Hepatocyte (in vitro differentiated cells): ENCODE data around the gene ANKRD55. TPM values are rescaled to one million over a fixed set of nuclear protein-coding genes. Genes with fewer than 3 reads are reported as not detected.
"Not testable (repeated sequence)": the region's sequence is repeated elsewhere in the genome, so short reads cannot be mapped to it uniquely, and the experiment has no call there.

Source experiments
- DNase-seq: peaks from one replicate; pipeline ENCODE4 v3.0.0-alpha.2; 2016; ENCODE audit warnings: low spot score
- H2AFZ ChIP-seq: fragments of 200-600 bp; sonication (generic); 2 replicates; pipeline ENCODE4 v1.6.0; 2016; ENCODE audit warnings: antibody characterized with exemption, mild to moderate bottlenecking
- H3K27ac ChIP-seq: fragments of 200-600 bp; sonication (generic); 2 replicates; pipeline ENCODE4 v1.5.1; 2016; ENCODE audit warnings: mild to moderate bottlenecking
- H3K27me3 ChIP-seq: fragments of 200-600 bp; sonication (generic); 2 replicates; pipeline ENCODE4 v1.6.1; 2016
- H3K36me3 ChIP-seq: fragments of 200-600 bp; sonication (generic); replicated peaks from 2 replicates; pipeline ENCODE4 v1.5.1; 2016; ENCODE audit warnings: low read depth; ENCODE audit not compliant: insufficient read depth
- H3K4me1 ChIP-seq: fragments of 200-600 bp; sonication (generic); 2 replicates; pipeline ENCODE4 v1.5.1; 2016; ENCODE audit warnings: mild to moderate bottlenecking, moderate library complexity; ENCODE audit not compliant: insufficient read depth
- H3K4me2 ChIP-seq: fragments of 200-600 bp; sonication (generic); 2 replicates; pipeline ENCODE4 v1.6.0; 2016
- H3K4me3 ChIP-seq: fragments of 200-600 bp; sonication (generic); 2 replicates; pipeline ENCODE4 v1.5.1; 2016; ENCODE audit warnings: mild to moderate bottlenecking
- H3K79me2 ChIP-seq: fragments of 200-600 bp; sonication (generic); 2 replicates; pipeline ENCODE4 v1.6.0; 2017; ENCODE audit warnings: mild to moderate bottlenecking
- H3K9me2 ChIP-seq: fragments of 200-600 bp; sonication (generic); replicated peaks from 2 replicates; pipeline ENCODE4 v1.6.0; 2017; ENCODE audit warnings: mild to moderate bottlenecking; ENCODE audit not compliant: insufficient read depth
- H3K9me3 ChIP-seq: fragments of 200-600 bp; sonication (generic); 2 replicates; pipeline ENCODE4 v1.5.1; 2016; ENCODE audit warnings: low read depth, mild to moderate bottlenecking
- H4K20me1 ChIP-seq: fragments of 200-600 bp; sonication (generic); 2 replicates; pipeline ENCODE4 v1.6.0; 2016; ENCODE audit warnings: mild to moderate bottlenecking; ENCODE audit not compliant: insufficient read depth, poor library complexity, severe bottlenecking
- EZH2 ChIP-seq: fragments of 200-600 bp; sonication (generic); IDR thresholded peaks from 2 replicates; pipeline ENCODE4 v1.6.1; 2016; ENCODE audit warnings: antibody characterized with exemption, mild to moderate bottlenecking, borderline replicate concordance
- EZH2phosphoT487 ChIP-seq: fragments of 200-600 bp; sonication (generic); IDR thresholded peaks from one replicate; pipeline ENCODE4 v1.6.1; 2018; ENCODE audit warnings: antibody characterized with exemption, mild to moderate bottlenecking, low read depth, moderate library complexity; ENCODE audit not compliant: unreplicated experiment, severe bottlenecking
- WGBS: methylation state at CpG from one replicate; pipeline ENCODE4 v1.1.6; 2016; ENCODE audit warnings: low lambda C conversion rate; ENCODE audit errors: missing lambda C conversion rate; 5-methylcytosine and 5-hydroxymethylcytosine counted together
- polyA plus RNA-seq: library from polyadenylated mRNA; unstranded; fragments of >200 nt; fragmentation: Nextera tagmentation; extraction: Ambion mirVana; gene quantifications from 2 replicates; pipeline ENCODE4 v1.2.1, GENCODE V29; 2016
- total RNA-seq: library from RNA; depleted of rRNA; stranded (reverse); fragments of >200 nt; gene quantifications from 2 replicates; pipeline ENCODE4 v1.2.3, GENCODE V29; 2014
- TF ChIP-seq, protein P1 (sequence below): fragments of 200-600 bp; sonication (generic); IDR thresholded peaks from 2 replicates; pipeline ENCODE4 v1.5.1; 2016; ENCODE audit warnings: antibody characterized with exemption, mild to moderate bottlenecking; ENCODE audit not compliant: poor library complexity

ANKRD55 gene
- total and polyA plus RNA-seq, 2 experiments from 2014 or later, result 0.20 to 0.31 TPM

DNA sequence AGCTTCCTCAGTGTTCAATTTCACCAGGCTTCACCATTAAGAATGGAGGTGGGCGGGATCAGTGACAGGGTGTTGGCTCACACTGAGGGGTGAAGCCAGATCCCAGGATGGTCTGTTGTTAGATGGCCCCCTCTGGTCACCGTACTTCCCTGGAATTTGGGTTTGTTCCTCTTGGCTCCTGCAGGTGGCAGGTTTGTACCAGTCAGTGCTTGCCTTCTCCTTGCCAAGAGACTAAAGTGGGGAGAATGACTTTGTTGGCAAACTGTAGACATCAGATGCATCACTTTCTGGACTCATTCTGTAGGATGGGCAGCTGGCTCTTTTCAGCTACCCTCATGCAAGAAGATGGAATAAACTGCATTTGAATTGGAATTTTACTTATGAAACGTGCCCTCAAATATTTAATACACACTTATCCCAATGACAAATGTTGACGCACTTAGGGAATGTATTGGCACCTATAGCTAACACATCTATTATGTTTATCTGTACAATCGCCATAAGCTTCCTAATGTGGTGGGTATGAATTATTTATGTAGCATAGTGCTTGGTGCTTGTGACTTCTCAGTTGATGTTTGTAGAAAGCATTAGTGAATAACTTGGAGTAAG lies 31.4 kb upstream of the ANKRD55 start:
- H3K9me3 ChIP-seq, result no peaks in the 10 kb centered on the region
- WGBS, result 68% methylated on average over 5 of the region's 5 CpGs
- no peak overlapping the region for H3K4me2 ChIP-seq
- no peaks in the 10 kb centered on the region for H3K9me2 ChIP-seq
- peak; percentile 55 for DNase-seq
- H4K20me1 ChIP-seq, result no peaks in the 10 kb centered on the region
- H3K27ac ChIP-seq, result no peak overlapping the region
- TF ChIP-seq, protein P1, sequence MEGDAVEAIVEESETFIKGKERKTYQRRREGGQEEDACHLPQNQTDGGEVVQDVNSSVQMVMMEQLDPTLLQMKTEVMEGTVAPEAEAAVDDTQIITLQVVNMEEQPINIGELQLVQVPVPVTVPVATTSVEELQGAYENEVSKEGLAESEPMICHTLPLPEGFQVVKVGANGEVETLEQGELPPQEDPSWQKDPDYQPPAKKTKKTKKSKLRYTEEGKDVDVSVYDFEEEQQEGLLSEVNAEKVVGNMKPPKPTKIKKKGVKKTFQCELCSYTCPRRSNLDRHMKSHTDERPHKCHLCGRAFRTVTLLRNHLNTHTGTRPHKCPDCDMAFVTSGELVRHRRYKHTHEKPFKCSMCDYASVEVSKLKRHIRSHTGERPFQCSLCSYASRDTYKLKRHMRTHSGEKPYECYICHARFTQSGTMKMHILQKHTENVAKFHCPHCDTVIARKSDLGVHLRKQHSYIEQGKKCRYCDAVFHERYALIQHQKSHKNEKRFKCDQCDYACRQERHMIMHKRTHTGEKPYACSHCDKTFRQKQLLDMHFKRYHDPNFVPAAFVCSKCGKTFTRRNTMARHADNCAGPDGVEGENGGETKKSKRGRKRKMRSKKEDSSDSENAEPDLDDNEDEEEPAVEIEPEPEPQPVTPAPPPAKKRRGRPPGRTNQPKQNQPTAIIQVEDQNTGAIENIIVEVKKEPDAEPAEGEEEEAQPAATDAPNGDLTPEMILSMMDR, result peak; percentile 43
- TF ChIP-seq EZH2 (no peak), EZH2phosphoT487 (no peak)
- no peaks in the 10 kb centered on the region for H3K27me3 ChIP-seq
- H3K4me1 ChIP-seq, result no peaks in the 10 kb centered on the region
- H3K79me2 ChIP-seq, result no peaks in the 10 kb centered on the region
- no peaks in the 10 kb centered on the region for H3K36me3 ChIP-seq
- H3K4me3 ChIP-seq, result no peak overlapping the region
- no peak overlapping the region for H2AFZ ChIP-seq

DNA sequence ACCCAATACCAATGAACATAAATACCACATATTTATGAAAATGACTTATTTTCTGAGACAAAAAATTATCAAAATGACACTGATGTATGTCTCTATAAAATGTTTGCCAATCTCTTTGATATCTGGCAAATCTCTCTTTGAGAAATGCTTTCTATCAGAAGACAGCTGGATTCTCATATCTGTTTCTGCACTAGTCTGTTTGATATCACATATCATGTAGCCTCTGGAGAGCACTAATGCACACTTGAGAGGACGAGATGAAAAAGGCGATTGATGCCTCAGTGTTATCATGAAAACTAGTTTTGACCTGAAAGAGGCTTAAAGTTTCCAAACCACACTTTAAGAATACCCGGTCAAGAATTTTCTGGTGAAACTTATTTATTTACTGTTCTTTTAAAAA lies 29.1 kb upstream of the ANKRD55 start:
- no peaks in the 10 kb centered on the region for H4K20me1 ChIP-seq
- TF ChIP-seq EZH2 (no peak), EZH2phosphoT487 (no peak)
- TF ChIP-seq, protein P1, result no peak
- H3K9me2 ChIP-seq, result no peaks in the 10 kb centered on the region
- H3K79me2 ChIP-seq, result no peaks in the 10 kb centered on the region
- no peaks in the 10 kb centered on the region for H3K9me3 ChIP-seq
- WGBS, result 55% methylated on average over 3 of the region's 3 CpGs
- H3K4me2 ChIP-seq, result no peak overlapping the region
- H3K4me3 ChIP-seq, result no peak overlapping the region
- H3K27me3 ChIP-seq, result no peaks in the 10 kb centered on the region
- H3K27ac ChIP-seq, result no peak overlapping the region
- H2AFZ ChIP-seq, result no peak overlapping the region
- H3K4me1 ChIP-seq, result no peaks in the 10 kb centered on the region
- H3K36me3 ChIP-seq, result no peaks in the 10 kb centered on the region
- DNase-seq, result no peak

DNA sequence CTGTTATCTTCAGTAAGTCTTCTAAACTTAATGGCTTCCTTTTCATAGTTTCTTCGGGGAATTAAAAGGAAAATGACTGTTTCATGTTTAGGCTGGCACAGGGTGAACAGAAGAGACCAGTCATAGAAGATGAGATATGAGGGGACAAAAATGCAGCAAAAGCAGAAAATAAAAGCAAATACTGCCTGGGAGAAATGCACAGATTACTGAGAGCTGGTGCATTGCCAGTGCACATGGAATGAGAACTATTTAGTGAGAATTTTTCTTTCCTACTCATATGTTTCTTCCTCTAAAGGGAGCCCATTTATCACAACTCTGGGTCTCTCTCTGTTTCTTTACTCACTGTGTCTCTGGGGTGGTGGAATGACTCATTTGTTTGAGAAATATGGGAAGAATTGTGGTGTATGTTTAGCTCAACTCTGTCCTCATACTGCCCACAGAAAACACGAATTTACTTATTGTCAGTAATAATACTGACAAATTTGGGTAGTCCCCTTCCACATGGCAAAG lies 25.9 kb upstream of the ANKRD55 start:
- no peaks in the 10 kb centered on the region for H3K4me1 ChIP-seq
- no peaks in the 10 kb centered on the region for H3K79me2 ChIP-seq
- H2AFZ ChIP-seq, result no peak overlapping the region
- H3K27me3 ChIP-seq, result no peaks in the 10 kb centered on the region
- no peaks in the 10 kb centered on the region for H3K9me3 ChIP-seq
- no peaks in the 10 kb centered on the region for H3K36me3 ChIP-seq
- peak overlapping the region; percentile 73 for H3K27ac ChIP-seq
- no peak overlapping the region for H3K4me3 ChIP-seq
- no peaks in the 10 kb centered on the region for H4K20me1 ChIP-seq
- DNase-seq, result peak; percentile 61
- 49% methylated on average over 2 of the region's 2 CpGs for WGBS
- H3K9me2 ChIP-seq, result no peaks in the 10 kb centered on the region
- H3K4me2 ChIP-seq, result peak overlapping the region; percentile 2
- no peak for TF ChIP-seq EZH2
- no peak for TF ChIP-seq EZH2phosphoT487
- TF ChIP-seq, protein P1, result no peak

- not testable (repeated sequence) for H2AFZ ChIP-seq, H3K4me3 ChIP-seq
- WGBS, result 90% methylated on average over 29 of the region's 30 CpGs
These were observed 24.8 kb upstream of the ANKRD55 start for GRCh38 chr5:56257763-56258529.

More at GRCh38 chr5:56257763-56258529, 24.8 kb upstream of the ANKRD55 start:
- H3K27ac ChIP-seq, H3K27me3 ChIP-seq, H3K79me2 ChIP-seq, DNase-seq, H4K20me1 ChIP-seq, H3K9me3 ChIP-seq, H3K4me1 ChIP-seq, H3K4me2 ChIP-seq, H3K36me3 ChIP-seq, H3K9me2 ChIP-seq: not testable (repeated sequence)
